DMS153 treated with DMSO at 0.1 percent for 48 hours (cell line): ENCODE results near the gene MGMT.

Source experiments
- DNase-seq: peaks from one replicate; lab custom pipeline; 2025; ENCODE audit not compliant: unreplicated experiment; lab: John Stamatoyannopoulos, UW

The MGMT gene

DNA sequence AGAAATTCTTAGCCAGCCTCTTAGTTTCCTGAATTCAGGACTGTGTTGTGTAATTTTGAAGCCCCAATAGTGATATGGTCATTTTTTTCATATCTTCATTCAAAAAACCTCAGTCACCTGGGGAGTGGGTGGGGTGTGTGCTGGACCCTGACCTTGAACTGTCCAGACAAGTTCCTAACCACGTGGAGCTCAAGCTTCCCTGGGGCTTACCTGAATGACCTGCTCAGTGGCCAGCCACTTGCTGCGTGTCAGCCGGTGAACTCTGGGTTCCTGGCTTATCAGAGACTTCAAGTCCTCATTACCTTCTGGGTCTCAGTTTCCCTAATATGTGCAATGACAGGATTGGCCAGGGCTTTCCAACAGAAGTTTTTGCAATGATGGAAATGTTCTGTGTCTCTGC lies 27.1 kb downstream of the MGMT start:
- DNase-seq: no peak

DNA sequence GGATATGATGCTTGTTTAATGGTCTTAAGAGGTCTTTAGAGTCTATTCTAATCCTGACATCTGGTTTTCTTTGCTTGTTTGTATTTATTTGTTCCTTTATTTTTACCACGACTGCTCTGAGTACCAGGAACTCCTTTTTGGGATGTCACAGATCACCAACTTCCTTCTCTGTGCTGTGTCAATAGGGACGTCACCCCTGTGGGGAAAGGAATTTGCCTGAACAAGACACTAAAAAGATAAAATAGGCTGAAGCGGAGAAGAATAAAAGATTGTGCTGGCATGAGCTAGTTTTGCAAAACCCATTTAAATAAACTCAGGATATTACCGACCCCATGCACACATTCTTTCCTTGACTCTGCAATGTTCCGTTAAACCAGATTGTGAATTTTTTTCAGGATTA lies 27.7 kb downstream of the MGMT start:
- DNase-seq: no peak

DNA sequence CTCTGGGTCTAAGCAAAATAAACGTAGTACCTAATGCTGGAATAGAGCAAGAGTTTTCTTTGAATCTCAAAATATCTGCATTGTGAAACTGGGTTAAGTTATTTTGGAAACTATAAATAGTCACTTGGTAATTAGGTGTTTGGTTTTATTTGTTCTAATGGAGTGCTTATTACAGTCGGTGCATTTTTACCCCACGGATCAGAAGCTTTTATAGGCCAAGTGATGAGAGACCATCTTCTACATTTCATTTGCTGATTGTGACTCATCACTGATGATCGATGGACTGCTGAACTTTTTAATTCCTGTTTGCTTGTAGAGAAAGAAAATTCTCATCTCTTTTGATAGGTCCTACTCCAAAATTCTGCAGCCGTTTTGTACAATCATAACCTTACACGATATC lies 28.2 kb downstream of the MGMT start:
- no peak for DNase-seq

DNA sequence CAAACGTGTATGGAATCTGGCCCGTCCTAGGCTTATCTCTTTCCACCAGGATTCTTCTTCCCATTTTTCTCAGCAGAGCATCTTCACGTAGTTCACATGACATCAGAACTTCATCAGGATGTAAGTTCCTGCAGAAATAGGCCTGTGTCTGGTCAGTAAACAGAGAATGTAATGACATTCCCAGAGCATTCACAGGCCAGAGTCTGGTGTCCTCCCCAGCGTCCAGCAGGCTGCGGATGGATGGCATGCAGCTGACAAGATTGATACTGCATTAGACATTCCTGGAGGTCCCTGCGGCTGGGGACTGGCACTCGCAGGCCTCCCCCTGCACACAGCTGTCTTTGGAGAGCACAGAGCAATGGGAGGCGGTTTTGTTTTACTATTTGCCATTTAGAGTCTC lies 28.7 kb downstream of the MGMT start:
- no peak for DNase-seq

DNA sequence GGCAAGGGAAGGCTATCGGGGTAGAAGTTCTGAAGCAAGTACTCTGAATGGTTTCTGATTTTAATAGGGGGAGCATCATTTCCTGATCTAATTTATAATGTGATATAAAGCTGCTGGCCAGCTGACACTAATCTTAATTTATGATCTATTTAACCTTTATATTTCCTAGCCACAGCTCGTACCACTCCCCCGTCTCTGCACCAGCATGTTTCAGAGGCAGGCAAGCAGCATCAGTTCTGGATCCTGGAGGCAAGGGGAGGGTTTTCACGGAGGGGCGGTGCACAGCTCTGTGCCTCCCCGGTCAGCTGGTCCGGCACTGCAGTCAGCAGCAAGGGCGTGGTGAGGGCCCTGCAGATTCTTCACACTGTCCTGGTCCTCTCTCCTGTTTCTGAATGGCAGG lies 30.0 kb downstream of the MGMT start:
- no peak for DNase-seq

DNA sequence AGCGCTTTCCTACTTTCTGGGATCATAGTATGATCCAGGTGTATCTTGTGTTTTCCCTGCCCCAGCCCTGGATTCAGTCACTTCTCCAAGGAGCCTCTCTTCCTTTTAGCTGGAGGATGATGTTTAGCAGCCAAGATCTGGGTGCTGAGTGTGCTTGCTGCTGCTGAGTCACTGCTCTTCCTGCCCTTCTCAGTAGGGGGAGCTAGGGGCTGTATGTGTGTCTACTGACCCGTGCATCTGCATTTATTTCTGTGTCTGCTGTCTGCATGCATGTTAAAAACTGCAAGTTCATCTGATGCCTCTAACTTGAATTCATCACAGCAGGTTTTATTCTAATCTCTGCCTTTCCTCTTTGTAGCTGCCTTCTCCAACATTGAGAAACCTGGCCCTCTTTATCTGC lies 31.6 kb downstream of the MGMT start:
- no peak for DNase-seq

DNA sequence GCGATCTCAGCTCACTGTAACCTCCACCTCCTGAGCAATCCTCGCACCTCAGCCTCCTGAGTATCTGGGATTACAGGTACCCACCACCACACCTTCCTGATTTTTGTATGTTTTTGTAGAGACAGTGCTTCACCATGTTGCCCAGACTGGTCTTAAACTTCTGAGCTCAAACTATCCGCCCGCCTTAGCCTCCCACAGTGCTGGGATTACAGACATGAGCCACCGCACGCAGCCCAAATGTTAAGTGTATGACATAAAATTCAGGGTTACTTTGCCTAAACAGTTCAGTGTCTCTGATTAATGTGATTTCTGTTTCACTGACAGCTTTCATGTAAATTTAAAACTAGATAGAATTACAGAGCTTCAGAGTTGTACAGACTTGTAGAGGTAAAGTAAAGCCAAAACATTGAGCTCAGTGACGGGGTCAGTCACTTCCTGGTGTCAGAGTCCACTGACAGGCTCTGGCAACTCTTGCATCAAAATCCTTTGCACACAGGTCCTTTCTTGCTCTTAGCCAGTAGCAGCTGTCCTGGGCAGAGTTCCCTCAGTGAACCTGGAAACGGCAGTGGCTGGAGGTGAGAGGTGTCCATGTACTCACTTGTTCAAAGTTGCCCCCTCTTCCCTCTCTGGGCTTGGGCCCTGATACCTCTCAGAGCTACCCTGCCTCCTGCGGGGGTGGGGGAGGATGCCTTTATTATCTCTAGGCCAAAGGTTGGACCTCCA lies 33.7 kb downstream of the MGMT start:
- DNase-seq: no peak

DNA sequence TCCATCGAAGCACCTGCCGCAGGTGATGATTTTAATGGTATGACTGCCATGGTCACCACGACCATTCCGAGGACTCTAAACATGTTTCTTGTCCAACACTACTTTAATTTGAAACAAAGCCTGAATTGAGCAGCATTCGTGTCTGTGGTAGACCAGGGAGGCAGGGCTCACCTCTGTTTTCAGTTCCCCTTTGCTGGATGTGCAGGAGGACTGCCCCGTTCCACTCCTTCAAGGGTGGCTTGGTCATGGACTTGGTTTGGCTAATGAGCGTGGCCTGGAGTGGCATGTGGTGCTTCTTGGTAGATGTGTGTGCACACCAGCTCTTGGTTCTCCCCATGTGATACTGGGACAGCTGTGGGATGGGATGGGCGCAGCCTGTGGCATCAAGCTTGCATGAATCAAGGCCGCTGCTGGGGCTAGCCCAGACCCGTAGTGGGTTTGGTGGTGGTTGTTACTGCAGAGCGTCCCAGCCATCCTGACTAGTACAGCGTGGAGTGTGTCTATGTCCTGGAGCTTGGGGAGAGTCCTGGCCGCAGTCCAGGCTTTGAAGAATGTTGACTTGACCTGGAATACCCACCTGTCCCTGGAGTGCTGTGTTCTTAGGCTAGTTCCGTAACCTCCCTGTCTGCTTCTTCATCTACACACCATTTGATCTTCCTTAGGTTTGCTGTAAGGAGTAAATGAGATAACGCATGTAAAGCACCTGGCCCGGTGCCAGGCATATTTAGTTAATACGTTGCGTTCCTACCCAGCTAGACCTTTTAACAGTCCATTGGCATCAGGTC lies 34.8 kb downstream of the MGMT start:
- DNase-seq: no peak

DNA sequence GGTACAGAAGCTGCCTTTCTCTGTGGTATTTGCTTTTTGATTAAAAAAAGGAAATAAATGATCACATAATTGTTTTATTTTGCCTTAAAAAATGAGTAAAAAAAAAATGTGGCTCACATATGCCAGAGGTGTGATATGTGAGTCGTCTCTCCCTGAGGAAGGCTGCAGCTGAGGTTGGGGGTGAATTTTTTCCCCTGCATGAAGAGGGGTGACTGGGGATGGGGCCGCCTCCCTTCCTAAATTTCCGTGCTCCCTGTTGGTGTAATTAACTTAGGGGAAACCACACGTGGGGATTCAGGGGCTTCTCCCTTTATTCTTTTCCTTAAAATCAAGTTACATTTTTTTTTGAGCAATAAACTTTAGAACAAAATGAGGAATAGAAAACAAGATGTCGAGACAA lies 35.4 kb downstream of the MGMT start:
- no peak for DNase-seq

DNA sequence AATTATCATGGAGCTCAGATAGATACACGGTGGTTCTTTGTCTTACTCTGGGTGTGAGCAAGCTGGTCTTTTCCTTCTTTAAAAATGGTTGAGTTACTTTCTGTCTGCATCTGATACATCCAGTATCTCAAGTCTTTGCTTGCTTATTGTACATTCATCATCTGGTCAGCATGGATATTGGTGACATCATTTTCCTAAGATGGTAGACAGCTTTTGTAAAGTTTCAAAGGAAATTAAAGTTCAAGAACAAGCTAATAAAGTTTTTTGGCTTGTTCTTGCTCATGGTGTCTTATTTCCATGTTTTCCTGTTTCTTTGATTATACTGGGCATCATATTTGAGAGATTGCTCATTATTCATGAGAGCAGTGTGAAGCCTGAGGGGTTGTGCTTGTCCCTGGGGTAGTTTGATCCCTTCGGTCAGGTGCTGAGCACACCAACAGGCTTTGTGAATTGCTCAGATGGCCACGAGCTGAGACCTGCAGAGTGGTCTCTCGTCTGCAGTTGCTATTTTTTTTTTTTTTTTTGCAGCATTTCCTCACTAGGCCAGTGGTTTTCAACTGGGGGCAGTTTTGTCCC lies 38.5 kb downstream of the MGMT start:
- DNase-seq: no peak

DNA sequence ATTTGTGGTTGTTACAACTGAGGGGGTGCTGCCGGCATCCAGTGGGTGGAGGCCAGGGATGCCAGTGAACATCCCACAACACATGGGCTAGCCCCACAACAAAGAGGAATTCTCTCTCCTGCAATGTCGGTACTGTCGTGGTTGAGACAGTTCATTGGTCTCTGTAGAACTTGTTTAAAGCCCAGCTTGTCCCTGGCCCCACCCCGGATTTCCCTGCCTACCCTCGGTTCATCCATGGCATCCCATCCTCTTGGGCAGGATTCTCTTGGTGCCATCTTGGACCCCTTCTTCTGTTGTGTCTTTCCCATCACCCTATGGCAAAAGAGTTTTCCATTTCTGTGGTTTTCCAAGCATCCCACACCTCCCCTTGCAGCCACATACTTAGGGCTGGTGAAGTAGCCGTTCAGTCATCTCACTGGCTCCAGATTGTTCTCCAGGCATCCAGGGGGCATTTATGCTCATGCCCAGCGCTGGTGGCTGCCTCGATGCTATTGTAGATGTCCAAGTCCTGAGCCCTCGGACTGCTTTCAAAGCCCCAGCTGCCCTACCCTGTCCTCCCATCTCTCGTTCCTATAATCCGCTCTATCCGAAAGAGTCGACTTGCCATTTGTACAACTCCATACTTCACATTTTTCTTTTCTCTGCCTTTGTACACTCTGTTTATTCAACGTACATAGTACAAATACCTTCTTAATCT lies 39.2 kb downstream of the MGMT start:
- no peak for DNase-seq

DNA sequence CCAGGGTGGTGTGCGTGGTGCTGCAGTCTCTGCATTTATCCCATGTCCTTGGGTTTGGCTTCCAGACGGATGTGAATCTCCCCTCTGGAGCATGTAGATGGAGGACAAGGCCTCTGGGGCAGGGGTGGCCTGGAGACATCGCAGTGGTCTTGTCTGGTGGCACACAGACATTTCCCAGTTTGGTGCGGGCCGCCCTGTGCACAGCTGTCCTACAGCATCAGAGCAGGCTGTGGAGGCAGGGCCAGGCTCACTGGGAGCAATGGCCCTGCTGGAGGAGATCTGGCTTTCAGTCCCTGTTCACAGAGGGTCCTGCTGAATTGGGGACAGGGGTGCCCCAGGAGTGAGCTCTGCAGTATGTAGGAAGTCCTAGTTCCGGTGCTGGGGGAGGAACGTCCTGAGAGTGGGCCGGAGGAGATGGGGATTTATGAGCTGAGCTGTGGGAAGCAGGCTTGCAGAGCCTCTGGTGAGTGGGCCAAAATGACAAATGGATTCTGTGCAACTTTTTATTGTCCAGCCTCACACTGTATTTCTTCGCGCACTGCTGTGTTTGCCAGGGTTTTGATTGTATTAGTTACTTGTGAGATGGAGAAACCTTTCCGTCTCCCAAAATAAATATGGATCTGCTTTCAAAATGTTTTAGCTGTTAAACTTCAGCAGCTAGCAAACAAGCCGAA lies 40.3 kb downstream of the MGMT start:
- no peak for DNase-seq

DNA sequence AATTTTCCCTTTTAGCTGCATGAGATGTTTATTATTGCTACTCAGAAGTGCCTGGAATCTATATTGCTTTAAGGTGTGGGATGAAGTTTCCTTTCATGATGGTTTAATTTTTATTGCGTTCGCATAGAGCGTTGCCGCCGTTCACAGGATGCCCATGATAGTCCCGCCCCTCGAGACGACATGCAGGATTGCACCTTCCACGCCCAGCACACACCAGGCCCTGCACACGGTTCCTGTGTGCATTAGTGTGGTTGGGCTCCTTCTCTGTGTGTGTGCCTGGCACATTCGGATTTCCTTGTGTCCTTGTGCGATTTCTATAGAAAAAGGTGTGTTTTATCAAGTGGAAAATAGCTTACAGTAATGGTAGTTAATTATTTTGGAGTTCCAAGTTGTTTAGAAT lies 42.1 kb downstream of the MGMT start:
- DNase-seq: no peak

DNA sequence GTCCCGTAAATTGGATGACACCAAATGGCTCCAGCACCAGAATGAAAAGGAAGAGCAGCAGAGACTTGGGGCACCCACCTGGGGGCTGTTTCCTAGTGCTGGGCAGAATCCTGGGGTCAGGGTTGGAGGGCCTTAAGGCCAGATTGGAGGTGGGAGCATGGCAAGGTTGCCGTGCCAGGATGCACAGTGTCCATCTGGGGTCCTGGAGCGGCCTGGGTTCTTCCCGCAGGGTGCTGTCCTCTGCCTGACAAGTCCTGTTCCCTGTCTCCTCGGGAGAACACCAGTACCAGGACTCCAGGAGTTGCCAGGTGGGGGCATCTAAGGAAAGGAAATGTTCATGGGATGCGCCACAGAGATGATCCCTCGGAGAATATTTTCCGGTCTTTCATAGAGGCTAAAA lies 42.8 kb downstream of the MGMT start:
- DNase-seq: no peak

DNA sequence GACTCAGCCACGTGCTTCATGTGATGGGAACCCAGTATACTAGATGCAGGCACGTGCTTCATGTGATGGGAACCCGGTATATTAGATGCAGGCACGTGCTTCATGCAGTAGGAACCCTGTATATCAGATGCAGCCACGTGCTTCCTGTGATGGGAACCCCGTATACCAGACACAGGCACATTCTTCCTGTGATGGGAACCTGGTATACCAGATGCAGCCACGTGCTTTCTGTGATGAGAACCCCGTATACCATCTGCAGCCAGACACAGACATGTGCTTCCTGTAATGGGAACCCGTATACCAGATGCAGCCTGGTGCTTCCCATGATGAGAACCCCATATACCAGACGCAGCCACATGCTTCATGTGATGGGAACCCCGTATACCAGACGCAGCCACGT lies 44.0 kb downstream of the MGMT start:
- no peak for DNase-seq

DNA sequence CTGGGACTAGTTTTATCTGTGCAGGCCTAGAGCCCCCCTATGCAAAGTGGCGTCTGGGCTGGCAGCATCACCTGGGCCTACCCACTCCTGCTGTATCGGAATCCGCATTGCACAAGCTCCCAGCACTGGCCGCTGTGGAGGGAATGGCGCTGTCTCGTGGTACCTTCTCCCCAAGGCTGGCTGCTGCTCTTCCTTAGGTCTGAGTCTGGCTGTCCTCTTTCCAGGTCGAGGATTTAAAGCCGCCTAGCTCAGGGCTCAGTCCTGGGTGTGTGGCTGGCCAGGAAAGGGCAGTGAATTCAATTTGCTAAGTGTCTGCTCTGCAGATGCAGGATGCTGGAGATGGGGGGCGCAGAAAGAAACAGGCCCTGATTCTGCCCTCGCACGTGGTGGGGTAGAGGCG lies 44.7 kb downstream of the MGMT start:
- no peak for DNase-seq

DNA sequence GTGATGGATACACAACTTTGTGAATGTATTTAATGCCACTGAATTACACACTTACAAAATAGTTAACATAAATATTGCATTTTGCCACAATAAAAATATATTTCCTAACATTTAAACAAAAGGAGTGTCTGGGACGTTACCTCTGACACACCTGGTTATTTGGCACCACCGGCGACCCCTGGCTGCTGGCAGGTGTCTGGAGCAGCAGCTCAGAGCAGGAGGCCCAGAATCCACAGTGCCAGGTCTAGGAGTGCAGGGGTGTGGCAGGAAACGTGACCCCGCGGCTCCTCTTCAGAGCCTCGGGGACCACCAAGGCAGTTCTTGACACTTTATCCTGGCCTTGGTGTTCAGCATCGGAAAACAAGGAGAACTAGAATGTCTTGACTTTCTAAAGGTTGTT lies 46.3 kb downstream of the MGMT start:
- DNase-seq: no peak

DNA sequence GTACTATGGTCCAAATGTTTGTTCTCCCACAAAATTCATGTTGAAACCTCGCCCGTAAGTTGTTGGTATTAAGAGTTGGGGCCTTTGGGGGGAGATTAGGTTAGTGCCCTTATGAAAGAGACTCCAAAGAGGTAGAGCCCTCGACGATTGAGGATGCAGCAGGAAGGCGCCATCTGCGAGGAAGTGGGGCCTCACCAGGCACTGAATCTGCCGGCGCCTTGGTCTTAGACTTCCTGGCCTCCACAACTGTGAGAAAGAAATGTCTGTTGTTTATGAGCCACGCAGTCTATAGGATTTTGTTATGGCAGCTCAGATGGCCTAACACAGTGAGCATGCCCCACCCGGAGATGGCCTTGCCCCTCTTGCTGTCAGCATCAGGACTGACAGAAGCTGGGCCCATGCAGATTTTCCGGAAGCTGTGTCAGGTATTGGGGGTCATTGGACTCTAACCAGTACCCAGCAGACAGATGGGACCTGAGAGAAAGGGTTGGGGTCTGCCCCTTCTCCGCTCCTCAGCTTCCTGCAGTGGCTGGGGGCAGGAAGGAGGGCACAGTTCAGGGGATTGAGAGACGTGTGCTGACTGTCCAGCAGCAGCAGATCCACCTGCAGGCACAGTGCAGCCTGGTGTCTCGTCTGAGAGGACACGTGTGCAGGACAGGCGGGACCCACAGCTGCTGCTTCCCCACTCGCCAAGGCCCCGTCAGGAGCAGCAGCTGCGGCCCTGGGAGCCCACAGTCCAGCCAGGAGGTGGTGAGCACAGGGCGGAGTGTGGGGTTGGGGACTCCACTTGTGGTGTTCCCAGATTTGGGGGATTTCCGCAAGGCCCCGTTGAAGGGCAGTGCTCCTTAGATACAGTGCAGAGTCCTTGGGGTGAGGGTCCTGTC lies 47.8 kb downstream of the MGMT start:
- DNase-seq: no peak

DNA sequence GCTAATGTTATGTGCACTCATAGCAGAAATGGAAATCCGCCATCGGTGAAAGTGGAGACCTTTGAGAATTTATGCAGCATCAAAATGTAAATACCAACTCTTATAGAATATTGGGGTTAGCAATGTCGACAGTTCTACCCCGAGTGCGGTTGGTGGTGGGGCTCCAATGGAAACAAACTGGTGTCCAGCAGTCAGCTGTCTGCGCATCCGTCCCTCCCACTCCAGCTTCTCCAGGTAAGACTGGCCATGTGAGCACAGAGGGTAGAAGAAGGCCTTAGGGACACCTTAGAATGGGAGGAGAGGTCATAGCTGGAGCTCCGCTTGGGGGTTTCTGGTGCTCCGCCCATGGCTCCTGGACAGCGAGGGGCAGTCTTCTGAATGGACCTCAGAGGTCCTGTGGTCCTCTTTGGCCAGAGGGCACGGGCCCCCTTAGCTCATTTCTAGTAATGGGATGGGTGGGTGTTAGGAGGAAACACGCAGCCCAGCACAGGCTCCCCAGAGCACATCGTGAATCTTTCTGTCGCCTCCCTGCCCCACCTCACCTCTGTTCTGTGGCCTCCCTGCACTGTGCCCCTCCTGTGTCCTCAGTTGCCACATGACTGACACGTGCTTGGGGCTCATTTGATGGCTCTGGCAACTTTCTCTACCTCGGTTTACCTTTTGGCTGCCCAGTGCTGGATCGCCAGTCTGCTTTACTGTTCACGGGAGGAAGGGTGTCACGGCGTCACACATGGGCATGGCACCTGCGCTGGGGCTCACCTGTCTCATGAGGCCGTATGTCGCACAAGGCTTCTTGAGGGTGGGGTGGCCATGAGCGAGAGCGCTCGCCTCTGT lies 50.0 kb downstream of the MGMT start:
- no peak for DNase-seq
